WERI-Rb-1 (cell line): Measurements from ENCODE around the gene NRXN3.

Source experiments
- DNase-seq: peaks from one replicate; pipeline ENCODE4 v3.0.0-alpha.2; 2020
- H3K27ac ChIP-seq: fragments of 250-450 bp; sonication (Bioruptor Pico); 2 replicates; pipeline ENCODE4 v1.5.1; 2020; ENCODE audit warnings: mild to moderate bottlenecking, moderate library complexity
- H3K27me3 ChIP-seq: fragments of 250-450 bp; sonication (Bioruptor Pico); 2 replicates; pipeline ENCODE4 v1.5.1; 2021; ENCODE audit warnings: mild to moderate bottlenecking, low read depth, moderate library complexity; ENCODE audit not compliant: insufficient read depth, severe bottlenecking
- H3K36me3 ChIP-seq: fragments of 250-450 bp; sonication (Bioruptor Pico); 2 replicates; pipeline ENCODE4 v1.5.1; 2020; ENCODE audit warnings: mild to moderate bottlenecking, moderate library complexity
- H3K4me3 ChIP-seq: 2 replicates; pipeline ENCODE4 v1.5.1; 2011; ENCODE audit warnings: low read depth, mild to moderate bottlenecking, control low read depth, low read length
- H3K9me3 ChIP-seq: fragments of 250-450 bp; sonication (Bioruptor Pico); 2 replicates; pipeline ENCODE4 v1.5.1; 2021; ENCODE audit warnings: mild to moderate bottlenecking, moderate library complexity; ENCODE audit not compliant: severe bottlenecking
- CTCF ChIP-seq: IDR thresholded peaks from 2 replicates; pipeline ENCODE4 v1.5.1; 2011; ENCODE audit warnings: low read depth, mild to moderate bottlenecking, control low read depth, inconsistent platforms, low read length

NRXN3 gene

DNA sequence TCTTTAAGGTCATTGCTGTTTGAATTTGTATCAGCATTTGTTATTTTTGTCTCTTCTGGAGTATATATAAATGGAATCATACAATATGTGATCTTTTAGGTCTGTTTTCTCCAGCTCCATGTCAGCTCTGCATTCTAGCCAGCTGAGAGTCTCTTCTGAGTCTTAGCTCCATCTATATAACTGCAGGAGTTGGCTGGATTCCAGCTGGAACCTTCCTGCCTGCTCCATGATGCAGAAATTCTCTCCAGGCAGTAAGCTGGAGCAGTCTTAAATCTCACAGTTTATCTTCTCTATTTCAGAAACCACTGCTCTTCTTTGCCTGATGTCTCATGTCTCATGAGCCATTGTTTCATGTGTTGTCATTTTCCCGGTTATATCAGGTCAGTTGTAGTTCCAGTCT, 827.6 kb downstream of the NRXN3 start:
- Histone ChIP-seq H3K4me3 (no peak overlapping the region), H3K9me3 (no peaks in the 10 kb centered on the region), H3K27ac (no peak overlapping the region), H3K36me3 (no peaks in the 10 kb centered on the region), H3K27me3 (no peaks in the 10 kb centered on the region)
- no peak for DNase-seq
- no peak for TF ChIP-seq CTCF

- H3K4me3 ChIP-seq, result no peak overlapping the region
- TF ChIP-seq CTCF, result no peak
- H3K27ac ChIP-seq, result no peak overlapping the region
- no peaks in the 10 kb centered on the region for H3K9me3 ChIP-seq
- H3K36me3 ChIP-seq, result no peaks in the 10 kb centered on the region
- no peak for DNase-seq
- H3K27me3 ChIP-seq, result no peaks in the 10 kb centered on the region
Measured at GRCh38 chr14:79009286-79009685, 839.1 kb downstream of the NRXN3 start.

DNA sequence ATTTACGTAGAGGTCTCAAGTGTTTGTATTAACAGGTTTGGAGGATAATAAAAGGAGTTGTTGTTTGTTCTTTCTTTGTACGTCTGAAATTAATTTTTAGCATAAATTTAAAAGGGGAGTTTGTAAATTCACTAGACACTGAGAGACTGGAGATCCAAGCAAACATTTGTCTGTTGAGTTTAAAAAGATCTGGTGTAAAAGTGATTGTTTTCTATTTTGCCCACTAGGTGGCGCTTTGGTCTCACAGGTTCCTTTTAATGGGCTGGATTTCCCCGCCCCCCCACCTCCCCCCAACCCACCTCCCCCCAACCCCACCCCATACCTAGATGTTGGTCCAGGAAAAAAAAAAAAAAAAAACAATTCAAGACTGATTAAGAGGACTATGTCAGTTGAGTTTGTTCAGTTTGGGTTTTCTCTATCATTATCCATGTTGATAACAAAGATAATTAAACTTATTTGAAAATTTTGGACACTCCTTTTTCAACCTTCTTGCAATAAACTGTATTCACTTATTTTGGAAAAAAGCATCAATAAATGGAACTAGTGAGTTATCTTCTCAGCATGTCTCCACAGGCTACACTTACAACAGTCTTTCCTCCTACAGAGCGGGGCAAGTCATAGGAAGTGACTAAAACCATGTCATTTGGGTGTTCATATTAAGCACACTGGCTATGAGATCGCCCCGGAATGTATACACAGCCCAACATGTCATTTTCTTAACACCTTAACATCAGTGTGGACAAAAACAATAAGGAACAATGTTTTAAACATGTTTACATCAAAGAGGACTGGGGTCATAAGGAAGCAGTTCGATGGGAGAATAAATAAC, 841.1 kb downstream of the NRXN3 start:
- TF ChIP-seq CTCF, result peak; percentile 39
- no peak overlapping the region for H3K4me3 ChIP-seq
- H3K36me3 ChIP-seq, result no peaks in the 10 kb centered on the region
- H3K9me3 ChIP-seq, result no peaks in the 10 kb centered on the region
- H3K27me3 ChIP-seq, result no peaks in the 10 kb centered on the region
- DNase-seq, result peak; percentile 11
- no peak overlapping the region for H3K27ac ChIP-seq

DNA sequence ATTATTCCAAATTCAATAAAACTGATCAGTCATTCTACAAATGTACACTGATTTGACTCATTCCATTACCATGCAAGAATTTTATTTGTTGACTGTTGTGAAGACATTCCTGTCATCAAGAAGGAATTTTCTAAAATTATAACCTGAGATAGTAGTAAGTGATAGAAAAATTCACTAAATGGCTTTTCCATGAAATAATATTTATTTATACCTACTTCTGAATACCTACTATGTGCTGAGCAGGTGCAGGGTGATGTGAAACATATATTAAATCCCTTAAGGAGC, 841.7 kb downstream of the NRXN3 start:
- no peak for TF ChIP-seq CTCF
- no peak for DNase-seq
- H3K9me3 ChIP-seq, result no peaks in the 10 kb centered on the region
- H3K36me3 ChIP-seq, result no peaks in the 10 kb centered on the region
- H3K4me3 ChIP-seq, result no peak overlapping the region
- no peak overlapping the region for H3K27ac ChIP-seq
- H3K27me3 ChIP-seq, result no peaks in the 10 kb centered on the region

GRCh38 chr14:79016828-79017505, 846.8 kb downstream of the NRXN3 start:
- Histone ChIP-seq H3K36me3 (no peaks in the 10 kb centered on the region), H3K9me3 (no peaks in the 10 kb centered on the region), H3K27ac (no peak overlapping the region), H3K4me3 (no peak overlapping the region), H3K27me3 (no peaks in the 10 kb centered on the region)
- DNase-seq, result no peak
- no peak for TF ChIP-seq CTCF
